ENCODE measurements around the gene DNAH2. TPM values are rescaled to one million over a fixed set of nuclear protein-coding genes. Genes with fewer than 3 reads are reported as not detected.

The DNAH2 gene
- total and polyA plus RNA-seq, 2 of the 13 experiments (the other 11 are each of a cell fraction or from before 2014, with no cell fraction given) = not detected

GRCh38 chr17:7732981-7733539 lies 15.5 kb downstream of the DNAH2 start (continued):
- no peak for TF ChIP-seq ZNF512B (CRISPR knock-in tag; IDR thresholded peaks at IDR 0.05; ENCODE audit: borderline replicate concordance)
- TF ChIP-seq SUZ12 (IDR thresholded peaks at IDR 0.05; ENCODE audit: low read depth, low read length) = no peak
- TF ChIP-seq THAP7 (CRISPR knock-in tag; IDR thresholded peaks at IDR 0.05) = no peak
- no peak for TF ChIP-seq NRL (CRISPR knock-in tag; IDR thresholded peaks at IDR 0.05; ENCODE audit: borderline replicate concordance)
- TF ChIP-seq ZBTB25 (CRISPR knock-in tag; IDR thresholded peaks at IDR 0.05) = no peak
- no peak for TF ChIP-seq SATB2 (CRISPR knock-in tag; IDR thresholded peaks at IDR 0.05)
- TF ChIP-seq SP140L (CRISPR knock-in tag; IDR thresholded peaks at IDR 0.05; ENCODE audit: borderline replicate concordance) = no peak

- no TSS peak for BruUV-seq (replicated peaks)
- ATAC-seq (no peak), FAIRE-seq (no peak), DNase-seq (ENCODE audit: low spot score) (no peak)
- H3K27me3 ChIP-seq (ENCODE audit: control insufficient read depth in 1 of 2, insufficient read depth in 2 of 2, low read length in 2 of 2) = peaks cover 14 to 64% of the 10 kb centered on the region in 2 experiments
- no peaks in the 10 kb centered on the region for H4K20me1 ChIP-seq (ENCODE audit: insufficient read depth, low read length)
- H2AFZ ChIP-seq (ENCODE audit: low read length) = no peak overlapping the region
- CTCF ChIA-PET (ENCODE audit: low intra/inter-chr PET ratio, low total read pairs) = no interaction called here
- no peak overlapping the region for H3K27ac ChIP-seq (ENCODE audit: extremely low read length, insufficient read depth, low read length)
- in situ Hi-C loops (cut with HindIII; ENCODE audit: extremely low pct_ligation_motif_present, low pct_unique_long_range_greater_than_20kb) = no loop called here
- no peak overlapping the region for H3K4me2 ChIP-seq (ENCODE audit: low read depth, low read length)
- H3K4me1 ChIP-seq (ENCODE audit: insufficient read depth, low read length) = no peaks in the 10 kb centered on the region
- no peaks in the 10 kb centered on the region for H3K79me2 ChIP-seq (ENCODE audit: insufficient read depth, low read length)
- H3K9me3 ChIP-seq (ENCODE audit: low read length) = no peaks in the 10 kb centered on the region
- intact Hi-C loops (cut with micrococcal nuclease; ENCODE audit: unreplicated experiment) = no loop called here
- H3K9ac ChIP-seq (ENCODE audit: insufficient read depth, low read depth, low read length) = no peak overlapping the region
- WGBS (ENCODE audit: low lambda C conversion rate) = 34% methylated on average over 4 of the region's 5 CpGs
- no peak overlapping the region for H3K4me3 ChIP-seq (replicated peaks in 1 of 3; ENCODE audit: insufficient read depth in 1 of 3, low read depth in 2 of 3, low read length in 3 of 3)
- no peaks in the 10 kb centered on the region for H3K36me3 ChIP-seq (replicated peaks in 1 of 2; ENCODE audit: control insufficient read depth in 1 of 2, insufficient read depth in 2 of 2, low read length in 2 of 2)
- POLR2A ChIA-PET = no interaction called here
- TF ChIP-seq ZNF318 (CRISPR knock-in tag; IDR thresholded peaks at IDR 0.05) = no peak
Observed at GRCh38 chr17:7737601-7738000, 20.1 kb downstream of the DNAH2 start.
